GM21515 (cell line): Measurements from ENCODE around the gene RAB41.
"Not testable (repeated sequence)": the region's sequence is repeated elsewhere in the genome, so short reads cannot be mapped to it uniquely, and the experiment has no call there.

Experiments used
- ATAC-seq: cut with Tn5 transposase; IDR thresholded peaks from one replicate; pipeline ENCODE4 v1.9.1; 2021; ENCODE audit not compliant: unreplicated experiment

Gene RAB41

GRCh38 chrX:70281951-70282350 is at the start of gene RAB41:
TSS of gene RAB41 (plus strand) at chrX:70282172. CDS start at chrX:70282218, 46 bp downstream.
- ATAC-seq: no peak

GRCh38 chrX:70234355-70234754 is 47.6 kb upstream of the RAB41 start, which contains the start of gene AWAT1:
TSS of gene AWAT1 (plus strand) at chrX:70234655. CDS start at chrX:70234696, 41 bp downstream.
- no peak for ATAC-seq

- no peak for ATAC-seq
Measured at GRCh38 chrX:70240751-70241150, 41.2 kb upstream of the RAB41 start.

- no peak for ATAC-seq
Measured at GRCh38 chrX:70241501-70241900, 40.5 kb upstream of the RAB41 start.

GRCh38 chrX:70243601-70244000 is 38.4 kb upstream of the RAB41 start:
- not testable (repeated sequence) for ATAC-seq

GRCh38 chrX:70244881-70245280 is 37.1 kb upstream of the RAB41 start:
- no peak for ATAC-seq

- ATAC-seq: no peak
Measured at GRCh38 chrX:70247252-70247651, 34.7 kb upstream of the RAB41 start.

- ATAC-seq: no peak
Measured at GRCh38 chrX:70252491-70252890, 29.5 kb upstream of the RAB41 start.

- no peak for ATAC-seq
Measured at GRCh38 chrX:70253377-70254062, 28.5 kb upstream of the RAB41 start.

GRCh38 chrX:70254063-70254400 is 27.9 kb upstream of the RAB41 start:
- no peak for ATAC-seq

- ATAC-seq: no peak
Measured at GRCh38 chrX:70254909-70255308, 27.1 kb upstream of the RAB41 start.

GRCh38 chrX:70255452-70255851 is 26.5 kb upstream of the RAB41 start:
- ATAC-seq: no peak

- ATAC-seq: no peak
Measured at GRCh38 chrX:70257423-70258288, 24.3 kb upstream of the RAB41 start.

GRCh38 chrX:70260104-70260503 is 21.9 kb upstream of the RAB41 start, which contains the start of gene P2RY4:
TSS of gene P2RY4 (minus strand) at chrX:70260204. CDS start at chrX:70259624, 580 bp downstream.
- no peak for ATAC-seq

- peak; percentile 56 for ATAC-seq
Measured at GRCh38 chrX:70262952-70263567, 18.9 kb upstream of the RAB41 start.

GRCh38 chrX:70264784-70265183 is 17.2 kb upstream of the RAB41 start:
- no peak for ATAC-seq

GRCh38 chrX:70268034-70268433 is 13.9 kb upstream of the RAB41 start, which contains the start of gene ARR3:
TSS of gene ARR3 (plus strand) at chrX:70268334. CDS start at chrX:70269386, 1,052 bp downstream.
- ATAC-seq: no peak

- ATAC-seq: not testable (repeated sequence)
Measured at GRCh38 chrX:70274029-70274428, 7.9 kb upstream of the RAB41 start.

GRCh38 chrX:70279081-70279480 is 2.9 kb upstream of the RAB41 start:
- ATAC-seq: no peak

GRCh38 chrX:70280573-70280972 is 1.4 kb upstream of the RAB41 start:
- ATAC-seq: no peak

- no peak for ATAC-seq
Measured at GRCh38 chrX:70289168-70289792, 7.3 kb downstream of the RAB41 start.
